Keratinocyte (primary cell): Measurements from ENCODE around the gene YWHAB. TPM values are rescaled to one million over a fixed set of nuclear protein-coding genes. Genes with fewer than 3 reads are reported as not detected.

Experiments
- DNase-seq: peaks from one replicate; pipeline ENCODE4 v3.0.0-alpha.2; 2011; ENCODE audit warnings: low read depth, missing footprints, low spot score
- FAIRE-seq: peaks from 2 replicates; lab custom pipeline; 2011; peaks lifted over from hg19 to GRCh38; lab: Jason Lieb, UNC
- H2AFZ ChIP-seq: 2 replicates; pipeline ENCODE4 v1.6.0; 2012; ENCODE audit warnings: low read length, control low read depth, inconsistent platforms; ENCODE audit not compliant: control insufficient read depth
- H3K27ac ChIP-seq: 2 replicates; pipeline ENCODE4 v1.5.1; 2011; ENCODE audit warnings: low read length; ENCODE audit not compliant: control insufficient read depth, insufficient read depth
- H3K27me3 ChIP-seq: 3 replicates; pipeline ENCODE4 v1.6.0; 2011; ENCODE audit warnings: low read length; ENCODE audit not compliant: control insufficient read depth, insufficient read depth; ENCODE audit errors: extremely low read depth
- H3K36me3 ChIP-seq, 2 experiments: 2 replicates in 1 of 2; 3 replicates in 1 of 2; pipeline ENCODE4 v1.5.1; 2011; ENCODE audit warnings: low read length in 2 of 2, mild to moderate bottlenecking in 1 of 2; ENCODE audit not compliant: control insufficient read depth in 2 of 2, insufficient read depth in 2 of 2; ENCODE audit errors: extremely low read depth in 1 of 2
- H3K4me1 ChIP-seq: 3 replicates; pipeline ENCODE4 v1.5.1; 2011; ENCODE audit warnings: low read length; ENCODE audit not compliant: control insufficient read depth, insufficient read depth; ENCODE audit errors: extremely low read depth
- H3K4me2 ChIP-seq: 3 replicates; pipeline ENCODE4 v1.6.0; 2011; ENCODE audit warnings: low read depth, low read length; ENCODE audit not compliant: control insufficient read depth, insufficient read depth; ENCODE audit errors: extremely low read depth
- H3K4me3 ChIP-seq, 3 experiments: fragments of 200-600 bp in 1 of 3; sonication (generic) in 1 of 3; 2 replicates in 2 of 3; 3 replicates in 1 of 3; pipeline ENCODE4 v1.5.1; 2011 to 2016; ENCODE audit warnings: low read length in 3 of 3, mild to moderate bottlenecking in 3 of 3, control low read depth in 2 of 3, inconsistent platforms in 1 of 3, low read depth in 1 of 3, mixed read lengths in 1 of 3, mixed run types in 1 of 3, moderate library complexity in 1 of 3; ENCODE audit not compliant: control insufficient read depth in 2 of 3, insufficient read depth in 2 of 3; ENCODE audit errors: extremely low read depth in 1 of 3
- H3K79me2 ChIP-seq: 2 replicates; pipeline ENCODE4 v1.6.0; 2012; ENCODE audit warnings: low read length; ENCODE audit not compliant: control insufficient read depth, insufficient read depth
- H3K9ac ChIP-seq: 3 replicates; pipeline ENCODE4 v1.6.0; 2011; ENCODE audit warnings: low read length; ENCODE audit not compliant: control insufficient read depth, insufficient read depth; ENCODE audit errors: extremely low read depth
- H3K9me1 ChIP-seq: 3 replicates; pipeline ENCODE4 v1.6.0; 2011; ENCODE audit warnings: low read length; ENCODE audit not compliant: control insufficient read depth, insufficient read depth; ENCODE audit errors: extremely low read depth
- H3K9me3 ChIP-seq: 2 replicates; pipeline ENCODE4 v1.5.1; 2012; ENCODE audit warnings: low read depth, low read length; ENCODE audit not compliant: control insufficient read depth
- H4K20me1 ChIP-seq: 3 replicates; pipeline ENCODE4 v1.6.0; 2011; ENCODE audit warnings: low read length; ENCODE audit not compliant: control insufficient read depth, insufficient read depth; ENCODE audit errors: extremely low read depth
- EZH2 ChIP-seq: IDR thresholded peaks from one replicate; pipeline ENCODE4 v1.6.1; 2012; ENCODE audit warnings: inconsistent platforms, mild to moderate bottlenecking, low read length, moderate library complexity
- dilution Hi-C: fragments of 300-500 bp; cut with MboI; formaldehyde crosslinking; loops from one replicate; pipeline ENCODE4 v1.7.0; 2020; ENCODE audit warnings: low sequenced_read_pairs; ENCODE audit not compliant: extremely low pct_ligation_motif_present
- polyA plus RNA-seq, 5 experiments: library from polyadenylated mRNA; depleted of rRNA in 3 of 5; stranded (reverse) in 3 of 5; stranded (forward) in 1 of 5; unstranded in 1 of 5; fragments of >200 nt; gene quantifications; 1 replicate in 1 of 5; 2 replicates in 3 of 5; 3 replicates in 1 of 5; pipeline versions ENCODE4 v1.2.1 to v1.2.3, GENCODE V29; 2011 to 2012; ENCODE audit warnings: missing spikeins in 2 of 5, low read depth in 1 of 5, low replicate concordance in 1 of 5
- TF ChIP-seq, protein P1 (sequence below), 3 experiments: IDR thresholded peaks in 1 of 3; conservative IDR thresholded peaks in 1 of 3; optimal IDR thresholded peaks in 1 of 3; 2 replicates in 2 of 3; 3 replicates in 1 of 3; pipeline versions ENCODE3 to v1.5.1; 2011; ENCODE audit warnings: low read length in 3 of 3, mild to moderate bottlenecking in 3 of 3, moderate library complexity in 2 of 3, control low read depth in 1 of 3, inconsistent platforms in 1 of 3; ENCODE audit not compliant: insufficient read depth in 2 of 3; ENCODE audit errors: extremely low read depth in 1 of 3

Gene YWHAB
- polyA plus RNA-seq, 1 donor (not counting 4 experiments of a cell fraction or from before 2014, with no cell fraction given) = 214 TPM

DNA sequence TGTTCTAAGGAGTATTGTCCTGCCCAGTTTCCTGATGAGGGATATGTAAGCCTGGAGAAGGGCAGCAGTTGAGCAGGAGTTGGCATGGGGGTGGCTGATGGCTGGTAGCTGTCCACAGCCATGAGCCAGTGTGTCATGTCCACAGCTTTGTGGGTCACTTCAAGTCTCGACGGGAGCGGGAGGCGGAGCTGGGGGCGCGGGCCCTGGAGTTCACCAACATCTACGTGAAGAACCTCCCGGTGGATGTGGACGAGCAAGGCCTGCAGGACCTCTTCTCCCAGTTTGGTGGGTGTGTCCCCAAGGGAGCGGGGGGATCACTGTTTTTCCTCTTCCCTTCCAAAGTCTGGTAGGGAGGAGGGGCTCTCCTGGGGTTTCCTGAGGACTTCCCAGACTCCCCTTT, 33.3 kb downstream of the YWHAB start:
- H3K9me3 ChIP-seq = no peaks in the 10 kb centered on the region
- H3K4me2 ChIP-seq = no peak overlapping the region
- H3K9ac ChIP-seq = no peak overlapping the region
- no peak for DNase-seq
- dilution Hi-C loops = no loop called here
- no peak overlapping the region for H2AFZ ChIP-seq
- no peak overlapping the region for H3K4me3 ChIP-seq
- H3K27me3 ChIP-seq = no peaks in the 10 kb centered on the region
- no peaks in the 10 kb centered on the region for H3K4me1 ChIP-seq
- no peaks in the 10 kb centered on the region for H4K20me1 ChIP-seq
- no peak for FAIRE-seq
- H3K9me1 ChIP-seq = no peaks in the 10 kb centered on the region
- H3K79me2 ChIP-seq = no peaks in the 10 kb centered on the region
- H3K27ac ChIP-seq = no peak overlapping the region
- H3K36me3 ChIP-seq = peaks cover 21 to 23% of the 10 kb centered on the region in 2 experiments
- TF ChIP-seq EZH2 = no peak
- TF ChIP-seq, protein P1, sequence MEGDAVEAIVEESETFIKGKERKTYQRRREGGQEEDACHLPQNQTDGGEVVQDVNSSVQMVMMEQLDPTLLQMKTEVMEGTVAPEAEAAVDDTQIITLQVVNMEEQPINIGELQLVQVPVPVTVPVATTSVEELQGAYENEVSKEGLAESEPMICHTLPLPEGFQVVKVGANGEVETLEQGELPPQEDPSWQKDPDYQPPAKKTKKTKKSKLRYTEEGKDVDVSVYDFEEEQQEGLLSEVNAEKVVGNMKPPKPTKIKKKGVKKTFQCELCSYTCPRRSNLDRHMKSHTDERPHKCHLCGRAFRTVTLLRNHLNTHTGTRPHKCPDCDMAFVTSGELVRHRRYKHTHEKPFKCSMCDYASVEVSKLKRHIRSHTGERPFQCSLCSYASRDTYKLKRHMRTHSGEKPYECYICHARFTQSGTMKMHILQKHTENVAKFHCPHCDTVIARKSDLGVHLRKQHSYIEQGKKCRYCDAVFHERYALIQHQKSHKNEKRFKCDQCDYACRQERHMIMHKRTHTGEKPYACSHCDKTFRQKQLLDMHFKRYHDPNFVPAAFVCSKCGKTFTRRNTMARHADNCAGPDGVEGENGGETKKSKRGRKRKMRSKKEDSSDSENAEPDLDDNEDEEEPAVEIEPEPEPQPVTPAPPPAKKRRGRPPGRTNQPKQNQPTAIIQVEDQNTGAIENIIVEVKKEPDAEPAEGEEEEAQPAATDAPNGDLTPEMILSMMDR (optimal IDR thresholded peaks at IDR 0.05 in 1 of 3, IDR thresholded peaks at IDR 0.05 in 1 of 3, conservative IDR thresholded peaks at IDR 0.05 in 1 of 3; ENCODE audit: extremely low read depth in 1 of 3, insufficient read depth in 2 of 3, low read length in 3 of 3) = no peak

GRCh38 chr20:44921447-44921846, 35.9 kb downstream of the YWHAB start:
- Histone ChIP-seq H3K4me3 (no peak overlapping the region), H3K27me3 (no peaks in the 10 kb centered on the region), H3K36me3 (peaks cover 20 to 26% of the 10 kb centered on the region in 2 experiments), H4K20me1 (no peaks in the 10 kb centered on the region), H3K9ac (no peak overlapping the region), H3K9me1 (peaks cover 3% of the 10 kb centered on the region), H3K27ac (no peak overlapping the region), H3K79me2 (no peaks in the 10 kb centered on the region), H3K9me3 (no peaks in the 10 kb centered on the region), H3K4me2 (no peak overlapping the region), H2AFZ (no peak overlapping the region), H3K4me1 (peaks cover 11% of the 10 kb centered on the region)
- dilution Hi-C loops = no loop called here
- TF ChIP-seq, protein P1 (optimal IDR thresholded peaks at IDR 0.05 in 1 of 3, IDR thresholded peaks at IDR 0.05 in 1 of 3, conservative IDR thresholded peaks at IDR 0.05 in 1 of 3; ENCODE audit: extremely low read depth in 1 of 3, insufficient read depth in 2 of 3, low read length in 3 of 3) = no peak
- no peak for TF ChIP-seq EZH2
- DNase-seq (no peak), FAIRE-seq (no peak)
